ENCODE results near the gene NAAA. TPM values are rescaled to one million over a fixed set of nuclear protein-coding genes. Genes with fewer than 3 reads are reported as not detected.
A peak's percentile ranks its signal among the peaks of the same experiment; 100 is the strongest.

The NAAA gene
- total RNA-seq, 2 donors from 2014 or later = 174 to 1,058 TPM

- H3K36me3 ChIP-seq = no peaks in the 10 kb centered on the region
- no peaks in the 10 kb centered on the region for H3K9me3 ChIP-seq
- no peak overlapping the region for H3K27ac ChIP-seq
- intact Hi-C loops (cut with DNase I) = no loop called here
- 78% methylated on average over 5 of the region's 5 CpGs for WGBS
- no peak for DNase-seq (ENCODE audit: low spot score)
- TF ChIP-seq POLR2AphosphoS5 (IDR thresholded peaks at IDR 0.05) (no peak), CTCF (IDR thresholded peaks at IDR 0.05) (no peak), POLR2A (IDR thresholded peaks at IDR 0.05) (no peak)
- no peaks in the 10 kb centered on the region for H3K27me3 ChIP-seq (replicated peaks; ENCODE audit: insufficient read depth)
- no peak overlapping the region for H3K4me3 ChIP-seq
- no peaks in the 10 kb centered on the region for H3K4me1 ChIP-seq (replicated peaks)
Observed at GRCh38 chr4:75909405-75909804, 31.4 kb downstream of the NAAA start.

- TF ChIP-seq POLR2AphosphoS5 (IDR thresholded peaks at IDR 0.05) (no peak), CTCF (IDR thresholded peaks at IDR 0.05) (no peak), POLR2A (IDR thresholded peaks at IDR 0.05) (no peak)
- H3K27ac ChIP-seq = peak overlapping the region in 1 of 2 donors; percentile 19
- no peak overlapping the region for H3K4me3 ChIP-seq
- 3% methylated on average over 3 of the region's 3 CpGs for WGBS
- H3K27me3 ChIP-seq (replicated peaks; ENCODE audit: insufficient read depth) = no peaks in the 10 kb centered on the region
- H3K9me3 ChIP-seq = no peaks in the 10 kb centered on the region
- H3K4me1 ChIP-seq (replicated peaks) = no peaks in the 10 kb centered on the region
- H3K36me3 ChIP-seq = no peaks in the 10 kb centered on the region
- intact Hi-C loops (cut with DNase I) = no loop called here
- no peak for DNase-seq (ENCODE audit: low spot score)
Observed at GRCh38 chr4:75908555-75908954, 32.3 kb downstream of the NAAA start.

- H3K36me3 ChIP-seq = no peaks in the 10 kb centered on the region
- TF ChIP-seq POLR2AphosphoS5 (IDR thresholded peaks at IDR 0.05) = no peak
- no peak for TF ChIP-seq POLR2A (IDR thresholded peaks at IDR 0.05)
- TF ChIP-seq CTCF (IDR thresholded peaks at IDR 0.05) = no peak
- peak overlapping the region in 1 of 2 donors; percentile 19 for H3K27ac ChIP-seq
- 64% methylated on average over 3 of the region's 3 CpGs for WGBS
- H3K4me1 ChIP-seq (replicated peaks) = no peaks in the 10 kb centered on the region
- H3K9me3 ChIP-seq = no peaks in the 10 kb centered on the region
- no peak overlapping the region for H3K4me3 ChIP-seq
- intact Hi-C loops (cut with DNase I) = no loop called here
- DNase-seq (ENCODE audit: low spot score) = no peak
- H3K27me3 ChIP-seq (replicated peaks; ENCODE audit: insufficient read depth) = no peaks in the 10 kb centered on the region
Observed at GRCh38 chr4:75907966-75908365, 32.8 kb downstream of the NAAA start.

GRCh38 chr4:75904076-75904475 is 36.7 kb downstream of the NAAA start:
- Histone ChIP-seq H3K4me1 (replicated peaks) (no peaks in the 10 kb centered on the region), H3K27me3 (replicated peaks; ENCODE audit: insufficient read depth) (no peaks in the 10 kb centered on the region), H3K9me3 (no peaks in the 10 kb centered on the region), H3K4me3 (no peak overlapping the region), H3K27ac (no peak overlapping the region), H3K36me3 (no peaks in the 10 kb centered on the region)
- 88% methylated on average over 5 of the region's 5 CpGs for WGBS
- DNase-seq (ENCODE audit: low spot score) = no peak
- intact Hi-C loops (cut with DNase I) = no loop called here
- no peak for TF ChIP-seq CTCF (IDR thresholded peaks at IDR 0.05)
- no peak for TF ChIP-seq POLR2AphosphoS5 (IDR thresholded peaks at IDR 0.05)
- no peak for TF ChIP-seq POLR2A (IDR thresholded peaks at IDR 0.05)

GRCh38 chr4:75902352-75902751 is 38.5 kb downstream of the NAAA start, which contains the start of gene PPEF2:
PPEF2 (minus strand) TSS chr4:75902452; CDS start chr4:75896325, 6,127 bp downstream.
- no peak for DNase-seq (ENCODE audit: low spot score)
- H3K27me3 ChIP-seq (replicated peaks; ENCODE audit: insufficient read depth) = no peaks in the 10 kb centered on the region
- no peak within 1 kb of the TSS for H3K27ac ChIP-seq

More at GRCh38 chr4:75902352-75902751, 38.5 kb downstream of the NAAA start, which contains the start of gene PPEF2:
- Histone ChIP-seq H3K4me1 (replicated peaks) (no peaks in the 10 kb centered on the region), H3K4me3 (no peak within 1 kb of the TSS), H3K36me3 (no peaks in the 10 kb centered on the region), H3K9me3 (no peaks in the 10 kb centered on the region)
- intact Hi-C loops (cut with DNase I) = no loop called here
- TF ChIP-seq POLR2AphosphoS5 (IDR thresholded peaks at IDR 0.05) = no peak
- TF ChIP-seq POLR2A (IDR thresholded peaks at IDR 0.05) = no peak
- no peak for TF ChIP-seq CTCF (IDR thresholded peaks at IDR 0.05)
- 76% methylated on average over 5 of the region's 5 CpGs for WGBS
